Smooth muscle cell (in vitro differentiated cells): ENCODE data around the gene ATP2A3. TPM values are rescaled to one million over a fixed set of nuclear protein-coding genes. Genes with fewer than 3 reads are reported as not detected.

Source experiments
- DNase-seq: peaks from one replicate; lab custom pipeline; 2025; ENCODE audit not compliant: unreplicated experiment; lab: John Stamatoyannopoulos, UW
- H2AFZ ChIP-seq: fragments of 200-600 bp; sonication (generic); 2 replicates; pipeline ENCODE4 v1.6.0; 2016; ENCODE audit warnings: antibody characterized with exemption, low read depth, mild to moderate bottlenecking
- H3F3A ChIP-seq: fragments of 200-600 bp; sonication (generic); 2 replicates; pipeline ENCODE4 v1.6.0; 2017; ENCODE audit warnings: antibody characterized with exemption, low read depth
- H3K27ac ChIP-seq: fragments of 200-600 bp; sonication (generic); 2 replicates; pipeline ENCODE4 v1.5.1; 2016; ENCODE audit warnings: low read depth, mild to moderate bottlenecking
- H3K27me3 ChIP-seq: fragments of 200-600 bp; sonication (generic); 2 replicates; pipeline ENCODE4 v1.6.1; 2016; ENCODE audit warnings: low read depth, mild to moderate bottlenecking
- H3K36me3 ChIP-seq: fragments of 200-600 bp; sonication (generic); 2 replicates; pipeline ENCODE4 v1.5.1; 2016; ENCODE audit warnings: low read depth
- H3K4me1 ChIP-seq: fragments of 200-600 bp; sonication (generic); 2 replicates; pipeline ENCODE4 v1.5.1; 2016; ENCODE audit warnings: low read depth
- H3K4me2 ChIP-seq: fragments of 200-600 bp; sonication (generic); 2 replicates; pipeline ENCODE4 v1.6.0; 2016; ENCODE audit warnings: mild to moderate bottlenecking
- H3K4me3 ChIP-seq: fragments of 200-600 bp; sonication (generic); 2 replicates; pipeline ENCODE4 v1.5.1; 2016; ENCODE audit warnings: mild to moderate bottlenecking
- H3K79me2 ChIP-seq: fragments of 200-600 bp; sonication (generic); 2 replicates; pipeline ENCODE4 v1.6.0; 2016; ENCODE audit warnings: low read depth, mild to moderate bottlenecking
- H3K9ac ChIP-seq: fragments of 200-600 bp; sonication (generic); 2 replicates; pipeline ENCODE4 v1.6.0; 2016; ENCODE audit warnings: low read depth
- H3K9me3 ChIP-seq: fragments of 200-600 bp; sonication (generic); replicated peaks from 2 replicates; pipeline ENCODE4 v1.5.1; 2016; ENCODE audit warnings: low read depth
- H4K20me1 ChIP-seq: fragments of 200-600 bp; sonication (generic); 2 replicates; pipeline ENCODE4 v1.6.0; 2016; ENCODE audit warnings: low read depth
- WGBS: methylation state at CpG from one replicate; pipeline ENCODE4 v1.1.7; 2016; ENCODE audit warnings: low lambda C conversion rate; 5-methylcytosine and 5-hydroxymethylcytosine counted together
- polyA plus RNA-seq: library from polyadenylated mRNA; unstranded; fragments of >200 nt; fragmentation: Nextera tagmentation; extraction: Ambion mirVana; gene quantifications from 2 replicates; pipeline ENCODE4 v1.2.1, GENCODE V29; 2016
- total RNA-seq: library from RNA; depleted of rRNA; stranded (reverse); fragments of >200 nt; gene quantifications from 2 replicates; pipeline ENCODE4 v1.2.3, GENCODE V29; 2014
- TF ChIP-seq, protein P1 (sequence below): fragments of 200-600 bp; sonication (generic); IDR thresholded peaks from 2 replicates; pipeline ENCODE4 v1.5.1; 2017; ENCODE audit warnings: borderline replicate concordance, mild to moderate bottlenecking, antibody characterized with exemption; ENCODE audit not compliant: insufficient read depth, poor library complexity, severe bottlenecking

Gene ATP2A3
- total and polyA plus RNA-seq, 2 experiments from 2014 or later = 4.2 to 7.8 TPM

DNA sequence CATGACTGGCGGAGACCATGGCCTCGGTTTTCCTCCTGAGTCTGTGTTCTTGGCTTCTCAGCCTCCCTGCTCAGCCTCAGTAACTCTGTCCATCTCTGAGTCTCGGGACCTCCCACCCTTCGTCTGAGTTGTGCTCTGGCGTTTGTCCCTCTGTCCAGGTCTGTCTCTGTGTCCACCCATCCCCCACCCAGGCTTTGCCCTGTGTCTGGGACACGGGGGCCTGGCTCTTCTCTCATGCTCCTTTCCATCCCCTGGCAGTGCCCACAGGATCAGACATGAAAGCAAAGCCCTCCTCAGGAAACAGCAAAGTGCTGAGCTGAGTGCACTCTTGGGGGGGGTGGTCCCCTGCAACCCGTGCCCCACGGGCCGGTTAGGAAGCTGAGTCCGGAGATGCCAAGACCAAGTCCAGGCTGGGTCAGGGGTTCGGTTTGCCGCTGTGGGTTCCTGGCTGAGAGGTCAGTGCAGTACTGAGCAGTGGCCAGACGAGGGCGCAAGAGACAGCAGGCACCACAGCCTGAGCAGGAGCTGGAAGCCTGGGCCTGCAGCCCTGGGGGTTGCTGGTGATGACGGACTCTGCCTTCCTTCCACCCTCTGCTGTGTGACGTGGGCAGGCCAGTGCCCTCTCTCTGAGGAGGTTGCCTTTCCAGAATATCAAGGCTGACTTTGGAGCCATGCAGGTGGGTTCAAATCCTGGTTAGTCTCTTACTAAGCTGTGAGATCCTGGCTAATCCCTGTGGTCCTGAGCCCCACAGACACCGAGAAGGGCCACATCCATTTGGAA, 50.5 kb downstream of the ATP2A3 start:
- WGBS = 35% methylated on average over 17 of the region's 17 CpGs
- Histone ChIP-seq H3K36me3 (no peaks in the 10 kb centered on the region), H3K79me2 (no peaks in the 10 kb centered on the region), H3K9me3 (no peaks in the 10 kb centered on the region), H3K9ac (no peak overlapping the region), H3K4me3 (no peak overlapping the region), H3K27me3 (no peaks in the 10 kb centered on the region), H3F3A (no peaks in the 10 kb centered on the region), H3K4me1 (no peaks in the 10 kb centered on the region), H3K27ac (no peak overlapping the region), H4K20me1 (no peaks in the 10 kb centered on the region), H2AFZ (no peak overlapping the region), H3K4me2 (peak overlapping the region; percentile 56)
- TF ChIP-seq, protein P1, sequence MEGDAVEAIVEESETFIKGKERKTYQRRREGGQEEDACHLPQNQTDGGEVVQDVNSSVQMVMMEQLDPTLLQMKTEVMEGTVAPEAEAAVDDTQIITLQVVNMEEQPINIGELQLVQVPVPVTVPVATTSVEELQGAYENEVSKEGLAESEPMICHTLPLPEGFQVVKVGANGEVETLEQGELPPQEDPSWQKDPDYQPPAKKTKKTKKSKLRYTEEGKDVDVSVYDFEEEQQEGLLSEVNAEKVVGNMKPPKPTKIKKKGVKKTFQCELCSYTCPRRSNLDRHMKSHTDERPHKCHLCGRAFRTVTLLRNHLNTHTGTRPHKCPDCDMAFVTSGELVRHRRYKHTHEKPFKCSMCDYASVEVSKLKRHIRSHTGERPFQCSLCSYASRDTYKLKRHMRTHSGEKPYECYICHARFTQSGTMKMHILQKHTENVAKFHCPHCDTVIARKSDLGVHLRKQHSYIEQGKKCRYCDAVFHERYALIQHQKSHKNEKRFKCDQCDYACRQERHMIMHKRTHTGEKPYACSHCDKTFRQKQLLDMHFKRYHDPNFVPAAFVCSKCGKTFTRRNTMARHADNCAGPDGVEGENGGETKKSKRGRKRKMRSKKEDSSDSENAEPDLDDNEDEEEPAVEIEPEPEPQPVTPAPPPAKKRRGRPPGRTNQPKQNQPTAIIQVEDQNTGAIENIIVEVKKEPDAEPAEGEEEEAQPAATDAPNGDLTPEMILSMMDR = peak; percentile 97
- DNase-seq = peak; percentile 65

DNA sequence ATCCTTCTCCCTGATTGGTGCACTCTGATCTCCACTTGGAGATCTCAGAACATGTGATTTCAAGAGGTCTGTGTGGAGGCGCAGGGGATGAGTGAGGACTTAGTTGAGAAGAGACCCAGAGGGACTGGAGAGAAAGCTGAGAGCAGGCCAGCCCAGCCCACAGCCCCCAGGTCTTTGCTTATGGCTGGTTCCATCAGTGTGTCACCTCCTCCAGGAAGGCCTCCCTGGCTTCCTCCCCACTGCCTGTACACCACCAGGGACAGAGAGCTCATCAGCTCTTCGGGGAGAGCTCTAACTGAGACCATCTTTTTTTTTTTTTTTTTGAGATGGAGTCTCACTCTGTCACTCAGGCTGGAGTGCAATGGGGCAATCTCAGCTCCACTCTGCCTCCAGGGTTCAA, 51.4 kb downstream of the ATP2A3 start:
- Histone ChIP-seq H3K9ac (no peak overlapping the region), H3F3A (no peaks in the 10 kb centered on the region), H3K4me3 (no peak overlapping the region), H3K4me1 (no peaks in the 10 kb centered on the region), H3K79me2 (no peaks in the 10 kb centered on the region), H3K27ac (no peak overlapping the region), H3K27me3 (no peaks in the 10 kb centered on the region), H3K36me3 (no peaks in the 10 kb centered on the region), H4K20me1 (no peaks in the 10 kb centered on the region), H3K9me3 (no peaks in the 10 kb centered on the region), H2AFZ (no peak overlapping the region), H3K4me2 (no peak overlapping the region)
- no peak for DNase-seq
- WGBS = 94% methylated on average over 2 of the region's 2 CpGs
- TF ChIP-seq, protein P1 = no peak

DNA sequence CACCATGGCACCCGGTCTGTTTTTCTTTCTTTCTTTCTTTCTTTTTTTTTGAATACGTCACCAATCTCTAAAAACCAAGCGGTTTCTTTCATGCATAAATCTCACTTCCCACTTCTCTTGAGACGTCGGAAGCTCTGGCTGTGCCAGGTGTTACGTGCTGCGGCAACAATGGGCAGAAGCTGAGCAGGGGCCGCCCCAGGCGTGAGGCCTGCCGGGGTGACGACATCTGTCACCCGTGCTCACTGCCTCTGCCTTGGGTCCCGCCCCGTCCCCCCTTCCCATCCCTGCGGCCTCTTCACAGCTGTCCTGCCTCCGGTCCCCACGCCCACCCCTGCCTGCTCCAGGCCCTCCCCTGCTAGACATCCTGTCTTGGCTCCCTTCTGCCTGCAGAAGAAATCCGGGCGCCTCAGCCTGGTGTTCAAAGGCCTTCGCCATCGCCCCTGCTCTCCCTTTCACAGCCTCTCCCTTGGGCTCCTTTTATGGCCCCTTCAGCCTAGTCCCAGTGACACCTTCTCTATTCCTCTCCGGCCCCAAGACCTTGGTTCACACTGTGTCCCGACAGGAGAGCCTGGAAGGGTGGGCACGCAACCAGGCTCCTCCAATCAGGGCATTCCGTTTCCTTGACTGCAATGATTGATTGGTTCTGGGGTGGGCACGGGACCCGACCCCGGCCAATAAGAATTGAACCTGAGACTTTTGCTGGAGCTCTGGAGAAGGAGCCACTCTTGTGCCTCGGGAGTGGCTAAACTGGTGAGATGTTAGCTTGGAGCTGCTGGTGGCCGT, 52.8 kb downstream of the ATP2A3 start:
- no peaks in the 10 kb centered on the region for H3K9me3 ChIP-seq
- DNase-seq = no peak
- no peaks in the 10 kb centered on the region for H4K20me1 ChIP-seq
- WGBS = 91% methylated on average over 27 of the region's 30 CpGs
- H3F3A ChIP-seq = no peaks in the 10 kb centered on the region
- TF ChIP-seq, protein P1 = no peak
- no peaks in the 10 kb centered on the region for H3K27me3 ChIP-seq
- H3K4me2 ChIP-seq = no peak overlapping the region
- no peaks in the 10 kb centered on the region for H3K36me3 ChIP-seq
- H3K4me3 ChIP-seq = no peak overlapping the region
- H3K79me2 ChIP-seq = no peaks in the 10 kb centered on the region
- H3K27ac ChIP-seq = no peak overlapping the region
- H2AFZ ChIP-seq = no peak overlapping the region
- no peaks in the 10 kb centered on the region for H3K4me1 ChIP-seq
- no peak overlapping the region for H3K9ac ChIP-seq
